HEK293 (cell line): ENCODE data around the gene ETV6.

ENCODE experiments used
- CTCF ChIA-PET: fragments of 350-600 bp; formaldehyde crosslinking; extraction: SDS; loops from one replicate; lab custom pipeline; 2021; ENCODE audit warnings: antibody characterized with exemption; lab: Yijun Ruan, JAX
- POLR2A ChIA-PET: fragments of 300-600 bp; formaldehyde crosslinking; extraction: SDS; loops from one replicate; lab custom pipeline; 2020; ENCODE audit warnings: antibody characterized with exemption, inconsistent platforms; lab: Yijun Ruan, JAX
- H3K27ac ChIP-seq: fragments of 200-500 bp; sonication (Bioruptor generic); 2 replicates; pipeline ENCODE4 v1.5.1; 2014; ENCODE audit warnings: low read depth, low read length, control low read depth, inconsistent platforms; ENCODE audit errors: extremely low read depth
- H3K36me3 ChIP-seq, 2 experiments: fragments of 200-500 bp in 1 of 2; sonication (Bioruptor generic) in 1 of 2; 1 replicate in 1 of 2; 2 replicates in 1 of 2; pipeline ENCODE4 v1.5.1; 2014 to 2017; ENCODE audit warnings: inconsistent platforms in 2 of 2, low read length in 2 of 2; ENCODE audit not compliant: control insufficient read depth in 2 of 2, insufficient read depth in 1 of 2
- H3K4me1 ChIP-seq: fragments of 200-500 bp; sonication (Bioruptor generic); 2 replicates; pipeline ENCODE4 v1.5.1; 2014; ENCODE audit warnings: mild to moderate bottlenecking, low read length, inconsistent platforms; ENCODE audit not compliant: control insufficient read depth, insufficient read depth
- H3K4me3 ChIP-seq: 2 replicates; pipeline ENCODE4 v1.5.1; 2011; ENCODE audit warnings: low read depth, mild to moderate bottlenecking, control low read depth, low read length, moderate library complexity
- H3K9me3 ChIP-seq: fragments of 200-500 bp; sonication (Bioruptor generic); 2 replicates; pipeline ENCODE4 v1.5.1; 2014; ENCODE audit warnings: low read depth, low read length, inconsistent platforms; ENCODE audit not compliant: control insufficient read depth, insufficient read depth
- EGR2 ChIP-seq: fragments of 450-650 bp; formaldehyde crosslinking; IDR thresholded peaks from 2 replicates; pipeline ENCODE4 v1.5.1; 2016; ENCODE audit warnings: low read depth, missing biosample characterization, missing genetic modification characterization
- ZBTB8A ChIP-seq: fragments of 450-650 bp; formaldehyde crosslinking; IDR thresholded peaks from 2 replicates; pipeline ENCODE4 v1.5.1; 2016; ENCODE audit warnings: missing biosample characterization, missing genetic modification characterization
- ZFP69B ChIP-seq: fragments of 450-650 bp; formaldehyde crosslinking; IDR thresholded peaks from 2 replicates; pipeline ENCODE4 v1.5.1; 2016; ENCODE audit warnings: missing biosample characterization, missing genetic modification characterization
- ZNF169 ChIP-seq: fragments of 450-650 bp; formaldehyde crosslinking; IDR thresholded peaks from 2 replicates; pipeline ENCODE4 v1.5.1; 2016; ENCODE audit warnings: missing biosample characterization, missing genetic modification characterization
- ZNF175 ChIP-seq: fragments of 450-650 bp; formaldehyde crosslinking; IDR thresholded peaks from 2 replicates; pipeline ENCODE4 v1.5.1; 2016; ENCODE audit warnings: missing biosample characterization, missing genetic modification characterization
- ZNF214 ChIP-seq: fragments of 450-650 bp; formaldehyde crosslinking; IDR thresholded peaks from 2 replicates; pipeline ENCODE4 v1.5.1; 2017; ENCODE audit warnings: missing biosample characterization, mild to moderate bottlenecking, missing genetic modification characterization, borderline replicate concordance
- ZNF302 ChIP-seq: fragments of 450-650 bp; formaldehyde crosslinking; IDR thresholded peaks from 2 replicates; pipeline ENCODE4 v1.5.1; 2016; ENCODE audit warnings: missing biosample characterization, missing genetic modification characterization, low read depth
- ZNF335 ChIP-seq: fragments of 450-650 bp; formaldehyde crosslinking; conservative IDR thresholded peaks from 2 replicates; pipeline ENCODE4 v1.5.1; 2016; ENCODE audit warnings: missing biosample characterization, missing genetic modification characterization
- ZNF416 ChIP-seq: fragments of 450-650 bp; formaldehyde crosslinking; IDR thresholded peaks from 2 replicates; pipeline ENCODE4 v1.5.1; 2016; ENCODE audit warnings: missing biosample characterization, missing genetic modification characterization
- ZNF510 ChIP-seq: fragments of 450-650 bp; formaldehyde crosslinking; IDR thresholded peaks from 2 replicates; pipeline ENCODE4 v1.5.1; 2018; ENCODE audit warnings: mild to moderate bottlenecking, missing genetic modification characterization, missing biosample characterization; ENCODE audit not compliant: insufficient replicate concordance
- ZNF529 ChIP-seq: fragments of 450-650 bp; formaldehyde crosslinking; IDR thresholded peaks from 2 replicates; pipeline ENCODE4 v1.5.1; 2017; ENCODE audit warnings: missing genetic modification characterization, missing biosample characterization; ENCODE audit not compliant: insufficient replicate concordance
- ZNF555 ChIP-seq: fragments of 450-650 bp; formaldehyde crosslinking; conservative IDR thresholded peaks from 2 replicates; pipeline ENCODE4 v1.5.1; 2017; ENCODE audit warnings: missing biosample characterization, mild to moderate bottlenecking, missing genetic modification characterization, inconsistent platforms
- ZNF585B ChIP-seq: fragments of 450-650 bp; formaldehyde crosslinking; IDR thresholded peaks from 2 replicates; pipeline ENCODE4 v1.5.1; 2016; ENCODE audit warnings: missing biosample characterization, missing genetic modification characterization
- ZNF629 ChIP-seq: fragments of 450-650 bp; formaldehyde crosslinking; IDR thresholded peaks from 2 replicates; pipeline ENCODE4 v1.5.1; 2017; ENCODE audit warnings: missing biosample characterization, missing genetic modification characterization
- ZNF791 ChIP-seq: fragments of 450-650 bp; formaldehyde crosslinking; IDR thresholded peaks from 2 replicates; pipeline ENCODE4 v1.5.1; 2016; ENCODE audit warnings: missing biosample characterization, missing genetic modification characterization
- ZNF830 ChIP-seq: fragments of 450-650 bp; IDR thresholded peaks from 2 replicates; pipeline ENCODE4 v1.5.0; 2018; ENCODE audit warnings: missing biosample characterization, missing genetic modification characterization, low read depth, mild to moderate bottlenecking, moderate library complexity
- ZNF837 ChIP-seq: fragments of 450-650 bp; formaldehyde crosslinking; IDR thresholded peaks from 2 replicates; pipeline ENCODE4 v1.5.1; 2016; ENCODE audit warnings: missing biosample characterization, missing genetic modification characterization
- TF ChIP-seq, protein P1 (sequence below): fragments of 450-650 bp; formaldehyde crosslinking; IDR thresholded peaks from 2 replicates; pipeline ENCODE4 v1.5.1; 2016; ENCODE audit warnings: missing biosample characterization, missing genetic modification characterization
- TF ChIP-seq, protein P2 (sequence below): fragments of 450-650 bp; IDR thresholded peaks from 2 replicates; pipeline ENCODE4 v1.5.1; 2018; ENCODE audit warnings: missing biosample characterization, missing genetic modification characterization
- TF ChIP-seq, protein P3 (sequence below): fragments of 450-650 bp; formaldehyde crosslinking; IDR thresholded peaks from 2 replicates; pipeline ENCODE4 v1.5.1; 2016; ENCODE audit warnings: missing biosample characterization, missing genetic modification characterization
- TF ChIP-seq, protein P4 (sequence below): fragments of 450-650 bp; formaldehyde crosslinking; IDR thresholded peaks from 2 replicates; pipeline ENCODE4 v1.5.1; 2016; ENCODE audit warnings: missing biosample characterization, missing genetic modification characterization

Gene ETV6

DNA sequence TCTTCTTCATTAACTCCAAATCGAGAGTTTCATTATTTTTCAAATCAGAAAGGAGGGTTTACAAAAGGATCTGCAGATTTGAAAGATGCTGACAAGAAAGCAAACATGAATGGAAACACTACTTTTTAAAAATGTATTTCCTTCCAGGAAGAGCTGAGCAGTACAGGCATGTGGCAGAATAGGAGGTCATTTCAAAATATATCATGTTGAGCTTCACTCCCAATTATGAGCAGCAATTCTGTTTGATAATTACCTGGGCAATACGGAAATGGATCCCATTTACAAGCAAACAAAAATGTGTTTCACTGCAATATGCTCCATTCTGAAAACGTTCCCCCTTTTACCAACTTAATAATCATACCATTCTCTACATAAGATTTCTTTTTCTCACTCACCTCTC lies 273.6 kb downstream of the ETV6 start (continued):
- TF ChIP-seq ZNF529 = no peak

DNA sequence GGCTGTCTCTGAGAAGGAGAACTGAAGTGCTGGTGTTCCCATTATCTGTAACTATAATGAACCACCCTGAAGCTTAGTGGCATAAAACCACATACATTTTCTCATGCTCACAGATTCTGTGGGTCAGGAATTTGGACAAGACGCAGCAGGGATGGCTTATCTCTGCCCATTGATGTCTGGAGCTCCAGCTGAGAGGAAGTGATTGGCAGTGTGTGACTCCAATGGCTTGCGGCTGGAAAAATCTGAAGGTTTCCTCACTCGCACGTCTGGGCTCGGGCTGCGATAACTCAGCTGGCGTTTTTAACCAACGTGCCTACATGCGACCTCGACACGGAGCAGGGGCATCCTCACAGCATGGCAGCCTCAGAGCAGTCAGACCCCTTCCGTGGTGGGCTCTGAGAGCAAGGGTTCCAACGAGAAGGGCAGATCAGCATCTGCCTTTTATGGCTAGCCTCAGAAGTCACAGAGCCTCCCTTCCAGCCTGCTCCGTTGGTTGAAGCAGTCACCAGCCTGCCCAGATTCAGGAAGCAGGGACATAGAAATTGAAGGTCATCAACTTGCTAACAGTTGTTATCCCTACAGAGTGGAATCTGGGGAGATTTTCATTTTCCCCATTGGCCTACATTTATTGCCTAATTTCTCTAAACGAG lies 277.9 kb downstream of the ETV6 start:
- no peak overlapping the region for H3K27ac ChIP-seq
- TF ChIP-seq ZNF830 (tag by site-specific recombination) (no peak), ZNF175 (tag by site-specific recombination) (no peak), ZNF585B (no peak), ZNF837 (tag by site-specific recombination) (no peak), EGR2 (tag by site-specific recombination) (no peak), ZNF791 (tag by site-specific recombination) (no peak), ZNF510 (tag by site-specific recombination) (no peak), ZNF555 (tag by site-specific recombination) (no peak), ZNF214 (tag by site-specific recombination) (no peak), ZFP69B (no peak), ZNF169 (tag by site-specific recombination) (no peak), ZNF629 (tag by site-specific recombination) (no peak)
- TF ChIP-seq, protein P1, sequence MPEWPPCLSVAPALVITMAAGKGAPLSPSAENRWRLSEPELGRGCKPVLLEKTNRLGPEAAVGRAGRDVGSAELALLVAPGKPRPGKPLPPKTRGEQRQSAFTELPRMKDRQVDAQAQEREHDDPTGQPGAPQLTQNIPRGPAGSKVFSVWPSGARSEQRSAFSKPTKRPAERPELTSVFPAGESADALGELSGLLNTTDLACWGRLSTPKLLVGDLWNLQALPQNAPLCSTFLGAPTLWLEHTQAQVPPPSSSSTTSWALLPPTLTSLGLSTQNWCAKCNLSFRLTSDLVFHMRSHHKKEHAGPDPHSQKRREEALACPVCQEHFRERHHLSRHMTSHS (tag by site-specific recombination) = no peak
- TF ChIP-seq, protein P2, sequence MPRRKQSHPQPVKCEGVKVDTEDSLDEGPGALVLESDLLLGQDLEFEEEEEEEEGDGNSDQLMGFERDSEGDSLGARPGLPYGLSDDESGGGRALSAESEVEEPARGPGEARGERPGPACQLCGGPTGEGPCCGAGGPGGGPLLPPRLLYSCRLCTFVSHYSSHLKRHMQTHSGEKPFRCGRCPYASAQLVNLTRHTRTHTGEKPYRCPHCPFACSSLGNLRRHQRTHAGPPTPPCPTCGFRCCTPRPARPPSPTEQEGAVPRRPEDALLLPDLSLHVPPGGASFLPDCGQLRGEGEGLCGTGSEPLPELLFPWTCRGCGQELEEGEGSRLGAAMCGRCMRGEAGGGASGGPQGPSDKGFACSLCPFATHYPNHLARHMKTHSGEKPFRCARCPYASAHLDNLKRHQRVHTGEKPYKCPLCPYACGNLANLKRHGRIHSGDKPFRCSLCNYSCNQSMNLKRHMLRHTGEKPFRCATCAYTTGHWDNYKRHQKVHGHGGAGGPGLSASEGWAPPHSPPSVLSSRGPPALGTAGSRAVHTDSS (tag by site-specific recombination) = no peak
- TF ChIP-seq, protein P3, sequence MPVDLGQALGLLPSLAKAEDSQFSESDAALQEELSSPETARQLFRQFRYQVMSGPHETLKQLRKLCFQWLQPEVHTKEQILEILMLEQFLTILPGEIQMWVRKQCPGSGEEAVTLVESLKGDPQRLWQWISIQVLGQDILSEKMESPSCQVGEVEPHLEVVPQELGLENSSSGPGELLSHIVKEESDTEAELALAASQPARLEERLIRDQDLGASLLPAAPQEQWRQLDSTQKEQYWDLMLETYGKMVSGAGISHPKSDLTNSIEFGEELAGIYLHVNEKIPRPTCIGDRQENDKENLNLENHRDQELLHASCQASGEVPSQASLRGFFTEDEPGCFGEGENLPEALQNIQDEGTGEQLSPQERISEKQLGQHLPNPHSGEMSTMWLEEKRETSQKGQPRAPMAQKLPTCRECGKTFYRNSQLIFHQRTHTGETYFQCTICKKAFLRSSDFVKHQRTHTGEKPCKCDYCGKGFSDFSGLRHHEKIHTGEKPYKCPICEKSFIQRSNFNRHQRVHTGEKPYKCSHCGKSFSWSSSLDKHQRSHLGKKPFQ (tag by site-specific recombination) = no peak
- POLR2A ChIA-PET = no interaction called here
- H3K4me1 ChIP-seq = no peaks in the 10 kb centered on the region
- H3K9me3 ChIP-seq = no peaks in the 10 kb centered on the region
- CTCF ChIA-PET = no interaction called here
- H3K36me3 ChIP-seq = no peaks in the 10 kb centered on the region
- no peak overlapping the region for H3K4me3 ChIP-seq

DNA sequence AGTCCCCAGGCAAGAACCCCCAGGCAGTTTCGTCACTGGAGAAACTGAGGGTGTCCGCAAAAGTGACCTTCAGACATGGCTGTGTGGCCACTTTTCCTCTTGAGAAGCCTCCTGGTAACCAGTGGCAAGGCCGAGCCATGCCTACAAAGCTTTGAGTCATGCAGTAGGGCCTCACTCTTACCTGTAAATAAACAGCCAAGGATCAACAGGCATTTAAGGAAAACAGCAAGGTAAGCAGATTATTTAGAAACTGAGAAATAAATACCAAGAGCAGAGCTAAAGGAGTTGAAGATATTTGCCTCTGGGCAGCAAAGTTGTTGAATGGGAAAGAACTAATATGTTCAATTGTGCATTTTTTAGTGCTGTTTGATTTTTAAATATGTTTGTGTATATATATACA lies 280.2 kb downstream of the ETV6 start:
- POLR2A ChIA-PET = no interaction called here
- CTCF ChIA-PET = interaction anchor here (0.6 kb wide), 1 partner anchor 161 kb away, joined by 6 read pairs; no protein-coding TSS in a partner anchor
- H3K4me3 ChIP-seq = no peak overlapping the region

More for the DNA sequence above, 280.2 kb downstream of the ETV6 start:
- H3K4me1 ChIP-seq = no peaks in the 10 kb centered on the region
- TF ChIP-seq ZNF416 = no peak
- no peak for TF ChIP-seq ZNF335 (tag by site-specific recombination)
- TF ChIP-seq ZBTB8A = no peak
- TF ChIP-seq, protein P4, sequence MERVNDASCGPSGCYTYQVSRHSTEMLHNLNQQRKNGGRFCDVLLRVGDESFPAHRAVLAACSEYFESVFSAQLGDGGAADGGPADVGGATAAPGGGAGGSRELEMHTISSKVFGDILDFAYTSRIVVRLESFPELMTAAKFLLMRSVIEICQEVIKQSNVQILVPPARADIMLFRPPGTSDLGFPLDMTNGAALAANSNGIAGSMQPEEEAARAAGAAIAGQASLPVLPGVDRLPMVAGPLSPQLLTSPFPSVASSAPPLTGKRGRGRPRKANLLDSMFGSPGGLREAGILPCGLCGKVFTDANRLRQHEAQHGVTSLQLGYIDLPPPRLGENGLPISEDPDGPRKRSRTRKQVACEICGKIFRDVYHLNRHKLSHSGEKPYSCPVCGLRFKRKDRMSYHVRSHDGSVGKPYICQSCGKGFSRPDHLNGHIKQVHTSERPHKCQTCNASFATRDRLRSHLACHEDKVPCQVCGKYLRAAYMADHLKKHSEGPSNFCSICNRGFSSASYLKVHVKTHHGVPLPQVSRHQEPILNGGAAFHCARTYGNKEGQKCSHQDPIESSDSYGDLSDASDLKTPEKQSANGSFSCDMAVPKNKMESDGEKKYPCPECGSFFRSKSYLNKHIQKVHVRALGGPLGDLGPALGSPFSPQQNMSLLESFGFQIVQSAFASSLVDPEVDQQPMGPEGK = no peak
- TF ChIP-seq ZNF302 (tag by site-specific recombination) = no peak
- TF ChIP-seq EGR2 (tag by site-specific recombination) = no peak
- no peaks in the 10 kb centered on the region for H3K9me3 ChIP-seq
- no peak overlapping the region for H3K27ac ChIP-seq
- no peaks in the 10 kb centered on the region for H3K36me3 ChIP-seq
